Trophoblast cell (in vitro differentiated cells and primary cell): ENCODE data around the gene CFAP99.

Experiments used
- DNase-seq, 2 donors: peaks; one replicate each; pipeline ENCODE4 v3.0.0-alpha.2; 2016
- H2AFZ ChIP-seq: 2 replicates; pipeline ENCODE4 v1.6.1; 2013; ENCODE audit warnings: low read length, moderate library complexity, mild to moderate bottlenecking; ENCODE audit not compliant: insufficient read depth, poor library complexity
- H2AK5ac ChIP-seq: 2 replicates; pipeline ENCODE4 v1.6.1; 2013; ENCODE audit warnings: mild to moderate bottlenecking, low read length
- H2BK120ac ChIP-seq: 2 replicates; pipeline ENCODE4 v1.6.1; 2013; ENCODE audit warnings: low read length, mild to moderate bottlenecking, moderate library complexity; ENCODE audit not compliant: insufficient read depth, poor library complexity
- H2BK12ac ChIP-seq: 2 replicates; pipeline ENCODE4 v1.6.1; 2013; ENCODE audit warnings: mild to moderate bottlenecking, low read length, moderate library complexity
- H2BK5ac ChIP-seq: 2 replicates; pipeline ENCODE4 v1.6.1; 2013; ENCODE audit warnings: low read length, low read depth, moderate library complexity, mild to moderate bottlenecking; ENCODE audit not compliant: poor library complexity
- H3K14ac ChIP-seq: 2 replicates; pipeline ENCODE4 v1.6.1; 2013; ENCODE audit warnings: mild to moderate bottlenecking, low read length
- H3K18ac ChIP-seq: 2 replicates; pipeline ENCODE4 v1.6.1; 2013; ENCODE audit warnings: mild to moderate bottlenecking, low read length
- H3K23ac ChIP-seq: 2 replicates; pipeline ENCODE4 v1.6.1; 2013; ENCODE audit warnings: low read length
- H3K27ac ChIP-seq: 2 replicates; pipeline ENCODE4 v1.5.1; 2013; ENCODE audit warnings: low read depth, mild to moderate bottlenecking, inconsistent platforms, low read length, moderate library complexity
- H3K27me3 ChIP-seq: 2 replicates; pipeline ENCODE4 v1.6.1; 2013; ENCODE audit warnings: inconsistent platforms, mild to moderate bottlenecking, low read length, moderate library complexity; ENCODE audit not compliant: insufficient read depth
- H3K36me3 ChIP-seq, 2 experiments: 1 replicate in 1 of 2; 2 replicates in 1 of 2; pipeline ENCODE4 v1.6.1; 2013; ENCODE audit warnings: low read length in 2 of 2, mild to moderate bottlenecking in 2 of 2, moderate library complexity in 1 of 2; ENCODE audit not compliant: insufficient read depth in 2 of 2, control insufficient read depth in 1 of 2
- H3K4ac ChIP-seq: 2 replicates; pipeline ENCODE4 v1.6.1; 2013; ENCODE audit warnings: low read depth, mild to moderate bottlenecking, low read length, moderate library complexity
- H3K4me1 ChIP-seq, 2 experiments: 1 replicate in 1 of 2; 2 replicates in 1 of 2; pipeline ENCODE4 v1.6.1; 2013; ENCODE audit warnings: low read length in 2 of 2, mild to moderate bottlenecking in 2 of 2, moderate library complexity in 1 of 2; ENCODE audit not compliant: insufficient read depth in 2 of 2, control insufficient read depth in 1 of 2
- H3K4me2 ChIP-seq: 2 replicates; pipeline ENCODE4 v1.6.1; 2013; ENCODE audit warnings: inconsistent platforms, mild to moderate bottlenecking, low read length, moderate library complexity
- H3K4me3 ChIP-seq: 2 replicates; pipeline ENCODE4 v1.5.1; 2013; ENCODE audit warnings: mild to moderate bottlenecking, low read depth, low read length, inconsistent platforms
- H3K79me1 ChIP-seq: one replicate; pipeline ENCODE4 v1.6.1; 2013; ENCODE audit warnings: low read length
- H3K79me2 ChIP-seq: 2 replicates; pipeline ENCODE4 v1.6.1; 2013; ENCODE audit warnings: low read length, mild to moderate bottlenecking; ENCODE audit not compliant: control insufficient read depth, insufficient read depth, poor library complexity
- H3K9ac ChIP-seq: 2 replicates; pipeline ENCODE4 v1.6.1; 2013; ENCODE audit warnings: mild to moderate bottlenecking, low read length
- H3K9me3 ChIP-seq: 2 replicates; pipeline ENCODE4 v1.6.1; 2013; ENCODE audit warnings: low read depth, mild to moderate bottlenecking, control low read depth, inconsistent platforms, low read length; ENCODE audit not compliant: insufficient read depth
- H4K12ac ChIP-seq: 2 replicates; pipeline ENCODE4 v1.6.1; 2013; ENCODE audit warnings: low read depth, mild to moderate bottlenecking, low read length, moderate library complexity
- H4K8ac ChIP-seq: 2 replicates; pipeline ENCODE4 v1.6.1; 2013; ENCODE audit warnings: low read depth, mild to moderate bottlenecking, low read length, moderate library complexity
- H4K91ac ChIP-seq: one replicate; pipeline ENCODE4 v1.6.1; 2013; ENCODE audit warnings: low read depth, mild to moderate bottlenecking, low read length, moderate library complexity
- WGBS: extraction: QIAGEN DNeasy Blood & Tissue Kit; methylation state at CpG from one replicate; pipeline ENCODE4 v1.1.7; 2013; ENCODE audit warnings: missing lambda C conversion rate; ENCODE audit not compliant: insufficient read length, insufficient coverage; ENCODE audit errors: extremely low coverage; 5-methylcytosine and 5-hydroxymethylcytosine counted together

Gene CFAP99

DNA sequence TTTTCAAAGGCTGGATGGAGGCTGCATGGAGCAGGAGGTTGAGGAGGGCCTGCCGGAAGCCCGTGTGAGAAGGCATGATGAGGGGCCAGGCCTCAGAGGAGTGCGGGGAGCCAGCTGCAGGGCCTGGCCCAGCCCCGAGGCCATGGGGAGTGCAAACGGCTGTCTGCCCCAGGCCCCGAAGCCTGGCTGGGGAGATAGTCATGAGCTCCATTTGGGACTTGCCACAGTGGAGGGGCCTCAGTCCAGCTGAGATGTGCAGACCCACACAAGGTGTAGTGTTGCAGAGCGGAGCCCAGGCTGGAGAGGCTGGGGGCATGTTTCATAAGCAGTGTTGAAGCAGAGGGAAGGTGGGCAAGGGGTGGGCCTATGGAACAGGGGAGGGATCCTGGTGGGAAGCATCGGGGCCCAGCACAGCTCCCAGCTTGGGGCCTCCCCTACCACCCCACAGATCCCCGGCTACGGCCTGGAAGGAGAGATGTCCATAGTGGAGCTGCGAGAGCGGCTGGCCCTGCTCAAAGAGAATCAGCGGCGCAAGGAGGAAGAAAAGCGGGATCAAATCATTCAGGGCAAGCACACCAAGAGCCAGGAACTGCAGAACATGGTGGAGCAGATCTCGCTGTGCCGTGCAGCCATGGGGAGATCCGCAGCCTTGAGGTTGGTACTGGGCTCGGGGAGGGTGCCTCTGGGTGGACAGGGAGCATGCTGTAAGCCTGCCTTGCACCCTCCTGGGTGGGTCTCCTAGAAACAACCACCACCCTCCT, 41.0 kb downstream of the CFAP99 start:
- H2AFZ ChIP-seq, result no peak overlapping the region
- no peak overlapping the region for H2BK5ac ChIP-seq
- H2BK12ac ChIP-seq, result no peak overlapping the region
- peaks cover 3% of the 10 kb centered on the region for H3K27me3 ChIP-seq
- no peaks in the 10 kb centered on the region for H3K79me1 ChIP-seq
- no peak for DNase-seq
- no peak overlapping the region for H3K9ac ChIP-seq
- H3K14ac ChIP-seq, result no peak overlapping the region
- H3K23ac ChIP-seq, result no peak overlapping the region
- no peaks in the 10 kb centered on the region for H3K36me3 ChIP-seq
- H4K12ac ChIP-seq, result no peak overlapping the region
- H3K18ac ChIP-seq, result no peak overlapping the region
- no CpG with 5 or more reads among the region's 19 CpGs for WGBS
- no peak overlapping the region for H2AK5ac ChIP-seq
- no peak overlapping the region for H3K4me2 ChIP-seq
- no peak overlapping the region for H4K91ac ChIP-seq
- H3K79me2 ChIP-seq, result no peaks in the 10 kb centered on the region
- H4K8ac ChIP-seq, result no peak overlapping the region
- H3K4me3 ChIP-seq, result no peak overlapping the region
- H3K9me3 ChIP-seq, result no peaks in the 10 kb centered on the region
- H3K4ac ChIP-seq, result no peak overlapping the region
- H2BK120ac ChIP-seq, result no peak overlapping the region
- peaks cover 3 to 7% of the 10 kb centered on the region in 2 experiments for H3K4me1 ChIP-seq
- H3K27ac ChIP-seq, result no peak overlapping the region

DNA sequence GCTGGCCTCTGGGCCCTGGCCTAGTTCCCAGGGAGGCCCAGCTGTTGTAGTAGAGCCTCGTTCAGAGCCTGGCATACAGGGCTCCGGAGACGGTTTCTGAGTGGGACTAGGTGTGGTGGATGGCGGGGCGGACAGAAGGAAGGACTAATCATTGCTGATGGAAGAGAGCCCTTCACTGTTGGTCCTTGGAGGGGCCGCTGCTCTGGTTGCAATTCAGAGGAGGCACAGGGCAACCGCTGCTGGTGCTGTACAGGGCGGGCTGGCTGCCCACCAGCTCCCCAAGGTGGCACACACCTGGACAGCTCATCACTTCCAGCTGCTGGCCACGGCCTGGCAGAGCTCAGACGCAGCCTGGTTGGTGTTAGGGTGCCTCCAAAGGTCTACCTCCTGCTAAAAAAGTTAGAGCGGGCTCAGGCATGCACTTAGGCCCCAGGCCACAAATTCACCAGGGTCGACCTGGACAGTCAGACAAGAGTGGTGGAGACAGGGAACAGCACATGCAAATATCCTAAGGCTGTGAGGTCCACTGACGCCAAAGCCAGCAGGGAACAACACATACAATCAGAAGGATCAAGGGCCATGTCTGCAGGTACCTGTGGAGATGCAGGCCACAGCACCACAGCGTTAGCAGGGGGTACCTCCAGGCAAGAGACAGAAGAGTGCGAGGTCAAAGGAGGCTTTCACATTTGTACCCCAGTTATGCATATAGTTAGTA, 42.6 kb downstream of the CFAP99 start:
- Histone ChIP-seq H3K4me1 (peaks cover 3 to 7% of the 10 kb centered on the region in 2 experiments), H2AK5ac (no peak overlapping the region), H3K4me2 (no peak overlapping the region), H3K27me3 (peaks cover 3% of the 10 kb centered on the region), H2BK12ac (no peak overlapping the region), H3K9ac (no peak overlapping the region), H3K4me3 (no peak overlapping the region), H4K12ac (no peak overlapping the region), H4K8ac (no peak overlapping the region), H3K36me3 (peaks cover 0 to 5% of the 10 kb centered on the region in 2 experiments), H3K9me3 (no peaks in the 10 kb centered on the region), H4K91ac (no peak overlapping the region), H2BK5ac (no peak overlapping the region), H2BK120ac (no peak overlapping the region), H3K27ac (no peak overlapping the region), H3K23ac (no peak overlapping the region), H3K4ac (no peak overlapping the region), H3K14ac (no peak overlapping the region), H3K79me2 (no peaks in the 10 kb centered on the region), H3K79me1 (no peaks in the 10 kb centered on the region), H3K18ac (no peak overlapping the region), H2AFZ (no peak overlapping the region)
- no peak for DNase-seq
- whole genome bisulfite sequencing, result no CpG with 5 or more reads among the region's 15 CpGs

DNA sequence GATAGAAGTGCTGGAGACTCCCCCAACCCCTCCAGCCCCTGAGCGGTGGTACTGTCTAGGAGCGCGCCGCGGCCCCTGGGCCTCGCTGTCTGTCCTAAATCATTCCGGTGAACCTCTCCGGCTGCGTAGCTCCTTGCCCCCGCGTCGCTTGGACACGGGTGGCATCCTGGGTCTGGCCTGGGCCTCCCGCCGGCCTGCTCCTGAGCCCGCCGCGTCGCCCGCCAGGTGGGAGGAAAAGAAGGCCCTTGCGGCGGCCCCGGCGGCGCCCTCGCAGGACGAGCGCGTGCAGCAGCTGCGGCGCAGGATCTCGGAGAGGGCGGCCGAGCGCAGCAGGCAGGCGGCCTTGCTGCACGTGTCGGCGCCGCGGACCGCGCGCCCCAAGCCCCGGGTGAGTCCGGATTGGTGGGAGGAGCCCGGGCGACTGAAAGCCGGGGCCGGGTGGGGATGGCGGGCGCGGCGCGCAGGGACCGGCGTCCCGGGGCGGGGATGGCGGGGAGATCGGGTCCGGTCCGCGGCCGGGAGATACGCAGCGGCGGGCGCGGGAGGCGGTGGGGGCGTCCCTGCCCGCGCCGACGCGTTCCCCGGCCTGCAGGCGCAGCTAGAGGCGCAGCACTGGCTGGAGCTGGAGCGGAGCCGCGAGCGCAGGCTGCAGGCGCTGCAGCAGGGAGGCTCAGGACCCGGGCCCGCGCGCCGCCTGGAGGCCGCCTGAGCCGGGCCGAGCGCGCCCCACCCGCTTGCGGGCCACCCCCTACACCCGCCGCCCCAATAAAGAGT, 43.6 kb downstream of the CFAP99 start:
- Histone ChIP-seq H3K4me3 (peak overlapping the region; percentile 69), H2BK120ac (no peak overlapping the region), H3K79me1 (no peaks in the 10 kb centered on the region), H3K9me3 (no peaks in the 10 kb centered on the region), H3K36me3 (peaks cover 0 to 5% of the 10 kb centered on the region in 2 experiments), H4K8ac (no peak overlapping the region), H4K91ac (peak overlapping the region; percentile 4), H3K4me1 (peaks cover 3 to 7% of the 10 kb centered on the region in 2 experiments), H2AFZ (peak overlapping the region; percentile 1), H3K18ac (no peak overlapping the region), H2BK5ac (no peak overlapping the region), H4K12ac (no peak overlapping the region), H3K79me2 (no peaks in the 10 kb centered on the region), H3K27ac (no peak overlapping the region), H3K14ac (no peak overlapping the region), H3K23ac (no peak overlapping the region), H3K27me3 (peaks cover 3% of the 10 kb centered on the region), H3K9ac (no peak overlapping the region), H2BK12ac (no peak overlapping the region), H2AK5ac (no peak overlapping the region), H3K4ac (no peak overlapping the region), H3K4me2 (peak overlapping the region; percentile 92)
- no CpG with 5 or more reads among the region's 99 CpGs for WGBS
- peak; percentile 36 to 61 for DNase-seq

DNA sequence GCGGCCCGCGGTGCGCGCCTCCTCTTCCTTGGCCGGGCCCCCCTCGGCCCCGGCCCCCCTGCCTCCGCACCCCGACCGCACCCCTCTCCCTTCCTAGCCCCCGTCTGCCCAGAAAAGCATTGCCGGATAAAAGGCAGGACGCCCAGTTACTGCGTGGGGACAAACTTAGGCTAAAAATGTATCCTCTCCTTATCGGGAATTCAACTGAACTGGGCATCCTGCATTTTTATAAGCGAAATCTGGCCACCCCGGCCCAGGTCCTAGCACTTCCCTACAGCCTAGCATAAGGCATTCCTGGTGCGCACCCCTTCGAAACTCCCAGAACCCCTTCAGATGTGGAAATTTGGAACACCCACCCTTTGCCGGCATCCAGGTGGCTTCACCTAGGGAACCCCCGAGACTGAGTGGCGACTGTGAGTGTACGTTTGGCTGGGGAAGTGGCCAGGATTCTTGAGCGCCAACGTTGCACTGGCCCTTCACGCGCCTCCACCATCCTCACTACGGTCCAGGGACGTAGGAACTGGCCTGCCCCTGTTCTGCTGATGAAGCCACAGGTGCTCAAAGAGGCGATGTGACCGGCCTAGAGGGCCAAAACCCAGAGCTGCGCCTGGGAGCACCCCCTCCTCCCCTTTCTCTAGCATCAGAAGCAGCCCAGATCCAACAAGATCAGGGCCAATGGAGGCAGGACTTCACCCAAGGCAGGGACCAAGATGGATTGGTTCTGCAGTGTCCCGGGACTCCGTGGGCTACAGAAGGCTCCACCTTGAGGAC, 44.4 kb downstream of the CFAP99 start:
- Histone ChIP-seq H3K4me2 (peak overlapping the region; percentile 92), H3K9ac (no peak overlapping the region), H2BK120ac (no peak overlapping the region), H3K79me2 (peaks cover 2% of the 10 kb centered on the region), H2AFZ (no peak overlapping the region), H3K4me3 (no peak overlapping the region), H2BK12ac (no peak overlapping the region), H3K27ac (no peak overlapping the region), H3K9me3 (no peaks in the 10 kb centered on the region), H3K27me3 (peaks cover 3% of the 10 kb centered on the region), H4K91ac (no peak overlapping the region), H3K79me1 (peaks cover 2% of the 10 kb centered on the region), H3K4ac (no peak overlapping the region), H3K18ac (no peak overlapping the region), H3K36me3 (peaks cover 0 to 5% of the 10 kb centered on the region in 2 experiments), H3K14ac (no peak overlapping the region), H3K23ac (no peak overlapping the region), H4K8ac (no peak overlapping the region), H2AK5ac (no peak overlapping the region), H2BK5ac (no peak overlapping the region), H3K4me1 (peaks cover 8 to 9% of the 10 kb centered on the region in 2 experiments), H4K12ac (no peak overlapping the region)
- no CpG with 5 or more reads among the region's 35 CpGs for WGBS
- no peak for DNase-seq
